ENCODE results near the gene TNNT1. TPM values are rescaled to one million over a fixed set of nuclear protein-coding genes. Genes with fewer than 3 reads are reported as not detected.
A peak's percentile ranks its signal among the peaks of the same experiment; 100 is the strongest.

Gene TNNT1
- total RNA-seq, 1 donor from 2014 or later: 1.2 TPM

GRCh38 chr19:55098716-55099556 is 50.1 kb downstream of the TNNT1 start:
- peak; percentile 69 for ATAC-seq
- Histone ChIP-seq H3K36me3 (peaks cover 48% of the 10 kb centered on the region), H3K27me3 (no peaks in the 10 kb centered on the region), H3K27ac (no peak overlapping the region), H3K4me3 (no peak overlapping the region), H3K4me1 (peaks cover 5% of the 10 kb centered on the region), H3K9me3 (no peaks in the 10 kb centered on the region)
- no peak for TF ChIP-seq CTCF (IDR thresholded peaks at IDR 0.05)
- intact Hi-C loops (cut with DNase I): no loop called here
- no peak for DNase-seq

DNA sequence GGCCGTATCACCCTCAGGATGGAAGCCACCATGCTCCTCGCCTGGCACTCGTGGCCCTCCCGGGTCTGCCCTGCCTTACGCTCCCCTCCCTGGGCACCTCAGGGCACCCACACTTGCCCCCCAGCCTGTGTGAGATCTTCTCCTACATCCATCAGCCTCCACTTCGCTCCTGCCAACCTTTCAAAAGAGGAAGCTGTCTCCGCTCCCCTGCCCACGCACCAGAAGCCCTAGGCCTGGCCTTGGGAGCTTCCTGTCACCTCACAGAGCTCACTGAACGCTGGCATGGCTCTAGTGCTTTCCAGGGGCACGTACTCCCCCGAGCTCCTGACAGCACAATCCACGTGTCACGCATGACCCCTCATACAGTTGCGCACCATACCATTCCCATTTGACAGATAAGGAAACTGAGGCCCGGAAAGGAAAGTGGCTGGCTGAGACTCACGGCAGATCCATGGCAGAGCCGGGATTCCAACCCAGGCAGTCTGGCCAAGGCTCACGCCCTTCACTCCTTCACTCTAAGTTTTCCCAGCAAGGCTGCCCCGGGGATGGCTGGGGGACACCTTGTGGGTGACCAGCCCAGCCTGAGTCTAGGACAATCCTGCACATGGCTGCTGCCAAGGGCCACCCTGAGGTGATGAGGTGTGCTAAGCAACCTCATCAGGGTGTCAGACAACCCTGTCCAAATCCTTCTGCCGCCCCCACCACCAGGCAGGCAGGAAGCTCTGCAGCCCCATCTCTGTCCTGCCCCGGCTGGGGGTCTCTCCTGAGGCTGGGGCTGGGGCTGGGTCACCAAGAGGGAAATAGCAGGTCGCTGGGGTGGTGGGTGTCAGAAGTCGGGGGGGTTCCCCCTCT is 50.9 kb downstream of the TNNT1 start:
- ATAC-seq: peak; percentile 82
- TF ChIP-seq CTCF (IDR thresholded peaks at IDR 0.05): no peak

DNA sequence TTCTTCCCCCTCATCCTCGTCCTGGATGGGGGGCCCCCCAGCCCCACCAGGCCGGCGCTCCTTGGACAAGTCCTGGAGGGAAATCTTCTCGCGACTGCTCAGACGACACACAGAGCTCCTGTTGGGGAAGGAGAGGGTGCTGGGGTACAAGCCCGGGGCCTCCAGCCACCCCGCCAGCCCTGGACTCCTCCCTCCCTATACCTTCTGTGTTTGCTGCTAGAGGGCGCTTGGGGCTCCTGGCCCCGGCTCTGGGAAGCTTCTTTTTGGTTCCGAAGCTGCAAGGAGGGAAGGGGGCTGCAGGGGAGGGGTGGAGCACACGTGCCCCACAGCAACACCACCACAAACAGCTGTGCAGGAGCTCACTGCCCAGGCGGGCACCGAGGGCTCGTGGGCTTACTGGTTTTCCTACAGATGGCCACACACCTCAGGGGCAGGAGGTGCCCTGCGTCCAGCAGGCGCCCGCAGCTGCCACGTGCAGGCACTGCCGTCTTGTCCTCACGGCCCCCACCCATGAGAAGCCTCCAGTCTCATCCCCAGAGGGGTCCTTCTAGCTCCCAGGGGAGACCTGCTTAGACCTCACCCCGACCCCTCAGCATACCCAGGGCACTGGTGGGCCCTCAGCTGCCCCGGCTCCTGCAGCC is 52.8 kb downstream of the TNNT1 start:
- Histone ChIP-seq H3K4me1 (peaks cover 5% of the 10 kb centered on the region), H3K4me3 (no peak overlapping the region), H3K36me3 (peaks cover 41% of the 10 kb centered on the region), H3K27me3 (no peaks in the 10 kb centered on the region), H3K27ac (no peak overlapping the region), H3K9me3 (no peaks in the 10 kb centered on the region)
- intact Hi-C loops (cut with DNase I): no loop called here
- DNase-seq: no peak
- ATAC-seq: no peak
- no peak for TF ChIP-seq CTCF (IDR thresholded peaks at IDR 0.05)

More for the DNA sequence above, 50.9 kb downstream of the TNNT1 start:
- Histone ChIP-seq H3K27ac (no peak overlapping the region), H3K4me1 (peaks cover 5% of the 10 kb centered on the region), H3K9me3 (no peaks in the 10 kb centered on the region), H3K4me3 (no peak overlapping the region), H3K27me3 (no peaks in the 10 kb centered on the region), H3K36me3 (peaks cover 43% of the 10 kb centered on the region)
- DNase-seq: peak; percentile 80
- intact Hi-C loops (cut with DNase I): no loop called here

GRCh38 chr19:55095260-55096060 is 53.5 kb downstream of the TNNT1 start:
- Histone ChIP-seq H3K4me3 (no peak overlapping the region), H3K27me3 (no peaks in the 10 kb centered on the region), H3K4me1 (peaks cover 5% of the 10 kb centered on the region), H3K27ac (no peak overlapping the region), H3K36me3 (peaks cover 41% of the 10 kb centered on the region), H3K9me3 (no peaks in the 10 kb centered on the region)
- no peak for TF ChIP-seq CTCF (IDR thresholded peaks at IDR 0.05)
- intact Hi-C loops (cut with DNase I): no loop called here
- no peak for ATAC-seq
- no peak for DNase-seq
